GM19025 (cell line): Measurements from ENCODE around the gene DUSP18.
A peak's percentile ranks its signal among the peaks of the same experiment; 100 is the strongest.
"Not testable (repeated sequence)": the region's sequence is repeated elsewhere in the genome, so short reads cannot be mapped to it uniquely, and the experiment has no call there.

Source experiments
- ATAC-seq: cut with Tn5 transposase; IDR thresholded peaks from one replicate; pipeline ENCODE4 v1.9.1; 2021; ENCODE audit warnings: mild to moderate bottlenecking, low read depth, moderate library complexity; ENCODE audit not compliant: unreplicated experiment

DUSP18 gene

GRCh38 chr22:30640839-30641430 is 26.7 kb downstream of the DUSP18 start:
- ATAC-seq = no peak

GRCh38 chr22:30640361-30640760 is 27.3 kb downstream of the DUSP18 start:
- no peak for ATAC-seq

GRCh38 chr22:30637701-30638114 is 30.0 kb downstream of the DUSP18 start:
- ATAC-seq = no peak

GRCh38 chr22:30636226-30637077 is 31.2 kb downstream of the DUSP18 start:
- no peak for ATAC-seq

GRCh38 chr22:30635273-30636225 is 32.1 kb downstream of the DUSP18 start, which contains the start of gene SLC35E4:
TSS of gene SLC35E4 (plus strand) at chr22:30635781. CDS start at chr22:30636451, 670 bp downstream.
- ATAC-seq = peak; percentile 71

GRCh38 chr22:30634471-30635233 is 33.0 kb downstream of the DUSP18 start:
- ATAC-seq = peak; percentile 46

GRCh38 chr22:30631469-30631868 is 36.2 kb downstream of the DUSP18 start:
- ATAC-seq = not testable (repeated sequence)

GRCh38 chr22:30628491-30628890 is 39.2 kb downstream of the DUSP18 start:
- ATAC-seq = no peak

- ATAC-seq = no peak
These were observed 40.2 kb downstream of the DUSP18 start for GRCh38 chr22:30627471-30627870.

GRCh38 chr22:30626413-30626812 is 41.3 kb downstream of the DUSP18 start:
- no peak for ATAC-seq

- not testable (repeated sequence) for ATAC-seq
These were observed 47.8 kb downstream of the DUSP18 start for GRCh38 chr22:30619909-30620308.

- ATAC-seq = no peak
These were observed 49.9 kb downstream of the DUSP18 start for GRCh38 chr22:30617819-30618218.

- no peak for ATAC-seq
These were observed 52.1 kb downstream of the DUSP18 start for GRCh38 chr22:30615543-30615954.

GRCh38 chr22:30614879-30615278 is 52.8 kb downstream of the DUSP18 start:
- no peak for ATAC-seq

- ATAC-seq = no peak
These were observed 53.4 kb downstream of the DUSP18 start for GRCh38 chr22:30614268-30614667.

GRCh38 chr22:30612789-30613188 is 54.9 kb downstream of the DUSP18 start:
- no peak for ATAC-seq
